NCI-H510A (cell line): Measurements from ENCODE around the gene KIF13A.
"Not testable (repeated sequence)": the region's sequence is repeated elsewhere in the genome, so short reads cannot be mapped to it uniquely, and the experiment has no call there.

ENCODE experiments used
- DNase-seq: peaks from one replicate; lab custom pipeline; 2025; lab: John Stamatoyannopoulos, UW

The KIF13A gene

GRCh38 chr6:17871189-17871519 is 116.3 kb downstream of the KIF13A start:
- DNase-seq: no peak

- no peak for DNase-seq
Observed at GRCh38 chr6:17870300-17871188, 116.9 kb downstream of the KIF13A start.

GRCh38 chr6:17869753-17870050 is 117.7 kb downstream of the KIF13A start:
- no peak for DNase-seq

DNA sequence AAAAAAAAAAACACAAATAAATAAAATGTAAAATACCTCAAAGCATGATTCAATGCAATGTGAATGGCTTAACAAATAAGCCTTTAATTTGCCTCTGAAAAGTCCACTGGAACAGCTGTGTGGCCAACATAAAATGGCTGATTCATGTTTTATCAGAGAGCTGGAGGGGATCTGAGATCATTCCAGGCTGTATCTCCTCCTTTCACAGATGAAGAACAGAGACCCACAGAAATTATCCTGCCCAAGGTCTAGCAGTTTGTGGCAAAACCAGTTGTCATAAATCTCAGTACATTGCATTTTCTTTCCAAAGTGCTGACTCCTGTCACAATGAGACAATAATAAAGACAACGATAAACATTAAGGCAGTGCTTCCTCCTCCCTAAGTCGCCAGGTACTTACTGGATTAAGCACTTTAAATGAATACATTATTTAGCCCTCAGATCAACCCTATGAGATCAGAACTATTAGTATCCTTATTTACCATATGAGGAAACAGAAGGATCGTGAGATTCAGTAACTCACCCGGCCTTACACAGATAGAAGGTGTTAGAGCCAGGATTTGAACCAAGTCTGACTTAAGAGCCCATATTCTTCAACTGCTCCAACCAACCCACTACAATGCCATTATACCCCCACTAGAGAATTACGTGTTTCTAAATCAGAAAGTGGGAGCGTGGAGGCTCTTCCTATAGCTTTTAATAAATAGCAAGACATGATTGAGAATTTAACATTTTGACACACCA is 118.3 kb downstream of the KIF13A start:
- no peak for DNase-seq

DNA sequence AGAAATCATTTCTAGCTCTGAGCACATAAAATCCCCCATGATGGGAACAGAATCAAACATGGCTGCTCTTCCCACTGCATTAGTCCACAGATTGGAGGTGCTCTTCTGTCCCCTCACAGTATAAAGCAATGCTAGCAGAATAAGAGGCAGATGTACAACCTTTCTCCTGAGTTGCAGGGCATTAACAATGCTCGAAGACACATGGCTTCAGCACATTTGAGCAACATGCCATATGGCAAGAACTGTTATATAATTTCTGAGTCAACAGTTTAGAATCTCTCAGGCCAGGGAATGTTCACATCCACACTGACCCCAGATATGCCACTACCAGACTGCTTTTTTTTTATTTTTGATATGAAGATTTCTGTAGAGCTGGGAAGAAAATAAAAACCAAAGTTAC is 119.6 kb downstream of the KIF13A start:
- no peak for DNase-seq

DNA sequence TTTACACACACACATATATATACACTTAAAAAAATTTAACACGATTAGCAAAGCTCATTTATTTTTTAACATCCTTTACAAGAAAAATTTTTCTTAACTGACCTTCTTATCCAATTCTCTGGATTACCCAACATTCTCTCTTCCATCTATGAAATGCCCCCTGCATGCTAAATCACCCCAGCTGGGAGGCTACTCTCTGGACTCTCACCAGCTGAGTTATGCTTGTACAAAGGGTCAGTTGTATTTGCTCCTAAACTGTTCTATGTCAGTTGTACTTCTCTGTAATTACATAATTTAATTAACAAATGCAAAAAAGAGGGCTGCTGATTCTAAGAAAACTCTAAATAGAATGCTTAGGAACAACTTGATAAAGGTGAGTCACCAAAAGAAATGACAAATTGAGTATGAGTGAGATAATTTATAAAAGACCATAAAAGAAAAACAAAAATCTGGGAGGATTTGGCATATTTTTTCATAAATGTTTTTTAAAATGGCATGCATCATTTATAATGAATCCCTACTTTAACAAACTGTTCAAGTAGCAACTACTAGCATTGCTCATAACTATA is 120.5 kb downstream of the KIF13A start:
- DNase-seq: no peak

DNA sequence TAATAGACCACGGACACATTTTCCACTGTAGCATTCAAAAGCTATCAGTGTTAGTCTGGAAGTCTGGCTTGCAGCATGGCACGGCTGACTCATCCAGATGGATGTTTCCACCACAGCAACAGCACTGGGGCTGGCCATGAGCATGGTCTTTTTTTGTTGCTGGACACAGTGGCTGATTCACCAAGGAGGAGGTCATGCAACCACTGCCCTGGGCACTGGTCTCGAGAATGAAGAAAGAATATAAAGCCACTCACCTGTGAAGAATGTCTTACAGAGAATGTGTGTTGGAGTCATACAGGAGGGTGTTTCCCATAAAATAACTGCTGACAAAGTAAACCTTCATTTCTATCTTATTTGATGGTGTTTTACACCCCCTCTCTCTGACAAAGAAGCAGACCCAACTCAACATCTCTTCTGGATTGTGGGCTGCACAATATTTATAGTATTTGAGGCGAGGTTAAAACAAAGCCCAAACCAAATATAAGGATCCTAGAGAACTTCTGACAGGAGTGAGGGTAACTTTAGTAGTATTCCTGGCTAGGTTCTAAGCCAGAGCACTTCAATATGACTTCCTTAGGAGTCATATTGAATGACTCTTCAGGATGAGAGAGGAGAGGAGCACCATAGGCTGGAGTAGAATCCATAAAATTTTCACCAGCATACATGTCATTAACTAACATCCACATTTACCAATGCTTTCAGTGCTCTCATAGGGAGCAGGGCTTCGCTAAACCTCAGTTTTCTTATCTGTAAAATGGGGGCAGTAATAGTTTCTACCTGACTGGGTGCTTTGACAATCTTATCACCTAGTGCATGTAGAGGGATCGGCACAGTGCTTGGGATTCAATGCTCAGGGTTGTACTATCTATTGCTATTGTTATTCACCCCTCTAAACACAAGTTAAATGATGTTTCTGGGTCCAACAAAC is 121.4 kb downstream of the KIF13A start:
- DNase-seq: no peak

DNA sequence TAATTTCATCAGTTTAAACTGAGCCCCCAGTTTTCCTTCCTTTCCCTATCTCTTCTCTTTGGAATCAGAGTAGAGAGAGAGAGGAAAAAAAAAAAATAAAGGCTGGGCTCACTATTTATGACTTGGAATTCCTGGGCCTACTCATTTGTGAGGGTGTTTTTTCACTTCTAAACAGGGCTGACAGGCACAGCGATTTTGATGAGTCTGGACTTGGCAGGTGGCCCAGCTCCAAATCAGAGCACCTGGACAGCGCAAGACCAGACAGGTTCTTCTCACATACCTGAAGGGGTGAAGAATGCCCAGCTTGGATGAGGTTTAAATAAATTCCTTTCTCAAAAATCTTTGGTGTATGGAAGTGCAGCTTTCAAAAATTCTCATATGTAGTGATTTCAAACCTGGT is 122.2 kb downstream of the KIF13A start:
- DNase-seq: no peak

DNA sequence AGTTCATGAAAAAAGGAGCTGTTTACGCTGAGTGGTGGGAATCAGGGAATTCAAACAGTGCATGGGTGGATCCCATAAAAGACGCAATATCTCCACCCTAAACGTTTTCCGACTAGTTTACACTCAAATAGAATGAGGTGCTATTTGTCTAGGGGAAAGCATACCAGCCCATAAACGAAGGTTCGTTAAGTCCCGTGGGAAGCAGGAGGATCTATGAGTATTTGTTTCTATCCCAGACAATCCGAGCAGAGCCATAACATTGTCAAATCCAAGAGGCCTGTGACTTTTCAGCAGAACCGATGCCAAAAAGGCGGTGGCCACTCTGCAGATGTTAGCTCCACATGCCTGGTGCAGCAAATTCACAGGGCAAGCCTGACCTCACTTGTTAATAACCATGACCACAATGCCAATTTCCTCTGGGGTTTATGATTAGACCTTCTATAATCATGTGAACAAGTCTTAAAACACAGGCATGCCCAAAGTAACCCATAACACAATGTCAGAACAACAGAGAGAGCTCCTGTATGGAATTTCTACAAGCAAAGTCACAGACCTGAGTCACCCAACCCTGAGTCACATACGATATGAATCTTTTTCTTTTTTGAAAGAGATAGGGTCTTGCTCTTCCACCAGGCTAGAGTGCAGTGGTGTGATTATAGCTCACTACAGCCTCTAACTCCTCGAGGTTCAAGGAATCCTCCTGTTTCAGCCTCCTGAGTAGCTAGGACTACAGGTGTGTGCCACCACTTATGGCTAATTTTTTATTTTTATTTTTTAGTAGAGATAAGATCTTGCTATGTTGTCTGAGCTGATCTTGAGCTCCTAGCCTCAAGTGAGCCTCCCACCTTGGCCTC is 123.3 kb downstream of the KIF13A start:
- no peak for DNase-seq

GRCh38 chr6:17861361-17861760 is 126.1 kb downstream of the KIF13A start:
- no peak for DNase-seq

DNA sequence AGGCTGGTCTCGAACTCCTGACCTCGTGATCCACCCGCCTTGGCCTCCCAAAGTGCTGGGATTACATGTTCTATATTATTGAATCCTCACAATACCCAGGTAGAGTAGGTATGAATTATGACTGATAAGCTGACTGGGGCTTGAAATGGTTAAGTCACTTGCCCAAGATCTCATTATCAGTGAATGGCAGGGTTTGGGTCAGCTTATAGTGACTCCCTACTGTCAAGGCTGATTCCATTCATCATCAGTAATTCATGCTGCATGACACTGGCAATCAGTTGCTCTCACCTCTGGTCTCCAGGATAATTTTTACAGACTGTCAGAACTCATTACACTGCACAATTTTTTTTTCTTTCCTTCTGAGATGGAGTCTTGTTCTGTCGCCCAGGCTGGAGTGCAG is 127.6 kb downstream of the KIF13A start:
- no peak for DNase-seq

GRCh38 chr6:17858584-17858983 is 128.9 kb downstream of the KIF13A start:
- DNase-seq: no peak

DNA sequence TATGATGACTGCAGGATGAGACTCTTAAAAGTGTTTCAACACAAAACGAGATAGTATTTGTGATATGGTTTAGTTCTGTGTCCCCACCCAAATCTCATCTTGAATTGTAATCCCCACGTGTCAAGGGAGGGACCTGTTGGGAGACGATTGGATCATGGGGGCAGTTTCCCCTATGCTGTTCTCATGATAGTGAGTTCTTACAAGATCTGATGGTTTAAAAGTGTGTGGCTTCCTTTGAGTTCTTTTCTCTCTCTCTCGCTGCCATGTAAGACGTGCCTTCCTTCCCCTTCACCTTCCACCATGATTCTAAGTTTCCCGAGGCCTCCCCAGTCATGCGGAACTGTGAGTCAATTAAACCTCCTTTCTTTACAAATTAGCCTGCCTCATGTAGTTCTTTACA is 130.2 kb downstream of the KIF13A start:
- DNase-seq: not testable (repeated sequence)

- no peak for DNase-seq
Observed at GRCh38 chr6:17856306-17856705, 131.1 kb downstream of the KIF13A start.

DNA sequence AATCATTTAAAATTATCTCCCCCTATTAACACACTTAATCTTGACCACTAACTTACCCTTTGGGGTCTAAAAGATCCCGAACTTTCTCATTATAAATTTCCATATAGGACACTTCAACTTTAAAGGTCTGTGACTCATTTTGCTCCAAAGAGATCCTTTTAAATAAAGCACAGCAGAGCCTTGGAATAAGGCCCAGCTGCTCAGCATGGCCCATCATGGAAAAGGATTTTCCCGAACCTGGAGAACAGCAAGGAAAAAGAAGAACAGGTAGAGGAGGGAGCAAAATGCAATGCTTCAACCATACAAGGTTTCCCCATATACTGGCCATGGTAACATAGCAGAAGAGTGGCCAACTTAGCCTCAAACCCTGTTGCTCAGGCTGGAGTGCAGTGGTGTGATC is 132.1 kb downstream of the KIF13A start:
- no peak for DNase-seq

DNA sequence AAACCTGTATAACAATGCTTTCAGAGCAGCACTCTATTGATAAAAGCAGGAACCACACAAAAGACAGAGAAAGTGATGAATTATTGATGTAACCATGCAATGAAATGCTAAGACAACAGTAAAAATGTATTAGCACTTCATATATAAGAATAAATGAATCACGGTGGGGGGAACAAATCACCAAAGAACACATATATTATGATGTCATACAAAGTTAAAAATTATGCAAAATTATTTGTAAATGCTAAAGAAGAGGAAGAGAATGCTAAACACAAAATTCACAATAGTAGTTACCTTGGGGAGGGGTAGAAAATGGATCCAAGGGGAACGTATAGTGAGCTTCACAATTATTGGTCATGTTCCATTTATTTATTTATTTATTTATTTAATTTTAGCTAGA is 133.9 kb downstream of the KIF13A start:
- DNase-seq: no peak

- DNase-seq: no peak
Observed at GRCh38 chr6:17851720-17852161, 135.7 kb downstream of the KIF13A start.

DNA sequence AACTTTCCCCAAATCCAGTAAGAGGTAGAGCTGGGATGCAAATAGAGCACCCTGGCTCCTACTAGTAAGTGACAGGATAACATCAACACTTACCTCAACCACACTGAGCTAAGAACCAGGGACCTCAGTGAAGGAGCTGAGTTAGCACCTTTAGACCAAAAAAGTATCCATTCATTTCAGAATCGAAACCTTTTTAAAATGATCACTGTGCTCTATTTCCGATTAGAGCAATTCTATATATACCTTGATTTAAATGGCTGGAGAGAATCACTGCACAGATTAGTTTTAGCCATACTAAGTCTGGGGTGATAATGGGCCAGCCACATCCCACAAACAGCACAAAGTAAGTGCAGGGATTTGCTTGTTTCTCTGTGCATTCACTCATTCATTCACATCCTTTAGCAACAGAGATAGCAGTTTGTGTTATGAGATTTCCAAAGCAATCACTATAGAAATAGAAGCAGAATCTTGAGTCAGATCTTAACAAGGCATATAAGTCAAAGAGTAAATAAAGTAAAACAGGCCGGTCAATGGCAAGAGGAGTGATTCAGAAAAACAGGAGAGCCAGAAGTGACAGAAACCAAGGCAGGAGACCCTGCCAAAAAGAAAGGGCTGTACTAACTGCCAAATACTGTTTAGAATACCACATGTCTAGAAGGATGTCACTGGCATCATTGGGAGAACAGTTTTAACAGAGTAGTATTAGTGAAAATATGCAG is 136.3 kb downstream of the KIF13A start:
- no peak for DNase-seq

- no peak for DNase-seq
Observed at GRCh38 chr6:17850281-17850680, 137.2 kb downstream of the KIF13A start.

GRCh38 chr6:17847203-17847760 is 140.2 kb downstream of the KIF13A start:
- no peak for DNase-seq
